Measurements from ENCODE around the gene NR5A1.

Gene NR5A1

DNA sequence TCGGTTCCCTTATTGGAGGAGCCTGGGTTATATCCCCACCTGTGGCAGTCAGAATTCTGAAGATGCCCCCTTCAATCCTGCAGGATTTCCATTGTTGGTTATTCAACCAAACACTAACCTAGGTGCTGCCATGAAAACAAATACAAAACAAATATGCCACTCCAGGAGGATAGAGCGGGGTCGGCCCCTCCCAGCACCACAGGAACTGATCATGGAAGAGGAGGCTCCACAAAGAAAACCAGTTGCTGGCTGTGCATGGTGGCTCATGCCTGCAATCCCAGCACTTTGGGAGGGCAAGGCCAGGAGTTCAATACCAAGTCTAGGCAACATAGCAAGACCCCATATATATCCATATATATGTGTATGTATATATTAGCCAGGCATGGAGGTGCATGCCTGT, 70.1 kb downstream of the NR5A1 start:
- no peak for DNase-seq

DNA sequence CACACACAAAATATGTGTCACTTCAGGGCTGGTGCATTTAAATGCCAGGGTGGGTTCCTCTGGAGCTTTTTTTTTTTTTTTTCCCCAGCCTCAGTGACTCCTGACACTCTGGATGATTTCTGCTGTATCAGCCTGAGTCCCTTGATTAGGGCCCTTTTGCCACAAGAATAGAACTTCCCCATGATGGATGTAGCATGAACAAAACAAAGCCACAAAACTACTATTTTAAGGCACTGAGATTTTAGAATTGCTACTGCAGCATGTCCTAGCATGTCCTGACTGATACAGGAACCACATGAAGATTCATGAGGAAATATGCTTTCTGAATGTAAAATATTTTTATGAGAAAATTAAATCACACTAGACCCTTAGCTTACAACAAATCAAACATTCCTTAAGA, 70.9 kb downstream of the NR5A1 start:
- no peak for DNase-seq
